Medulla oblongata (tissue), 1 donor: ENCODE results near the gene LLGL2.
A peak's percentile ranks its signal among the peaks of the same experiment; 100 is the strongest.
"Not testable (repeated sequence)": the region's sequence is repeated elsewhere in the genome, so short reads cannot be mapped to it uniquely, and the experiment has no call there.

Experiments used
- DNase-seq: peaks from one replicate; pipeline ENCODE4 v3.0.0-alpha.2; 2015; ENCODE audit errors: extremely low spot score

The LLGL2 gene

GRCh38 chr17:75590314-75590761, 64.8 kb downstream of the LLGL2 start:
- no peak for DNase-seq

- no peak for DNase-seq
Measured at GRCh38 chr17:75590849-75591721, 65.6 kb downstream of the LLGL2 start.

- DNase-seq: no peak
Measured at GRCh38 chr17:75591722-75592302, 66.3 kb downstream of the LLGL2 start.

DNA sequence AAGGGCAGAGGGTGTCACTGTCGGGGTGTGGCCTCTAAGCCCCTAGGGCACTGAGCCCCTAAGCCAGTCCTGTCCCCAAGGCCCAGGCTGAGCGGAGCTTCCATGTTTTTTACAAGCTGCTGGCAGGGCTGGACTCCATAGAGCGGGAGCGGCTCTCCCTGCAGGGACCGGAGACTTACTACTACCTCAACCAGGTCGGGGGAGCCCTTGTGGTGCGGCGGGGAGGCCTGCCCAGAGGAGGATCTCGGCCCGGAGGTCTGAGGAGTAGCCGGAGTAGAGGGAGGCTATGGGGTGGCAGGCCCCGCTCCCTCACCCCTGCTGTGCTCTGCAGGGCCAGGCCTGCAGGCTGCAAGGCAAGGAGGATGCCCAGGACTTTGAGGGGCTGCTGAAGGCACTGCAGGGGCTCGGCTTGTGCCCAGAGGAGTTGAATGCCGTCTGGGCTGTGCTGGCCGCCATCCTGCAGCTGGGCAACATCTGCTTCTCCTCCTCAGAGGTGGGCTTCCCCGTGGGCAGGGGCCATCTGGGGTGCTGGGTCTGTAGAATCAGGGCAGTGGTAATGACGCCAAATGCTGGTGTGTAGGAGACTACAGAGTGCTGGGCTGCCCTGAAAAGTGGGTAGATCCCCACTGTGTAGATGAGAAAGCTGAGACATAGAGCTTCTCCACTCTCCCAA, 67.0 kb downstream of the LLGL2 start:
- no peak for DNase-seq

GRCh38 chr17:75593430-75593829, 67.9 kb downstream of the LLGL2 start:
- DNase-seq: not testable (repeated sequence)

DNA sequence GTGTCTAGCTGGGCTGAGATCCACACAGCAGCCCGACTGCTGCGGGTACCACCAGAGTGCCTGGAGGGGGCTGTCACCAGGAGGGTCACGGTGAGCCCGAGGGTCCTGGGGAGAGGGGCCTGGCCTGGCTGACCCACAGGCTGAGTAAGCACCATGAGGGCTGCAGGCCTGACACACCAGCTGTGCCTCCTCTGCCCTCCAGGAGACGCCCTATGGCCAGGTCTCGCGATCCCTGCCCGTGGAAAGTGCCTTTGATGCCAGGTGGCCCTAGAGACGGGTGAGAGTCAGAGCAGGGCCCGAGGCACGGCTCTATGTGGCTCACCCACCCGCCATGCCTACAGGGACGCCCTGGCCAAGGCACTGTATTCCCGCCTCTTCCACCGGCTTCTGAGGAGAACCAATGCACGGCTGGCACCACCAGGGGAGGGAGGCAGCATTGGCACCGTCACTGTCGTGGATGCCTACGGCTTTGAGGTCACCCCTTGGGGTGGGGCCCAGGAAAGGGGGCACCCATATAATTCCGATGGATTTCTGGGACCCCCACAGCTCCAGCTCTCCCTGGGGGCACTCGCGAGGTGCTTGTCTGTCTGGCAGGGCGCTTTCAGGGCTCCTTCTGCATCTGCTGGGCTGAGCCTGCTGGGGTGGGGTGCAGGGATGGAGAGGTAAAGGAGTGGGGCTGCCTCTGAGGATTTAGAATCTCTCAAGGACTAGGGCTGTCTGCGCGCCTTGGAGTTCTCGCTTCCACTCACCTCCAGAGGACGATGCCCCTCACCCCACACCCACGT, 69.2 kb downstream of the LLGL2 start:
- no peak for DNase-seq

GRCh38 chr17:75595284-75595919, 69.9 kb downstream of the LLGL2 start:
- no peak for DNase-seq

GRCh38 chr17:75595920-75596313, 70.4 kb downstream of the LLGL2 start:
- no peak for DNase-seq

GRCh38 chr17:75596320-75597087, 71.0 kb downstream of the LLGL2 start:
- DNase-seq: no peak

- DNase-seq: peak; percentile 21
Measured at GRCh38 chr17:75601057-75601987, 75.8 kb downstream of the LLGL2 start.

- no peak for DNase-seq
Measured at GRCh38 chr17:75602644-75603043, 77.1 kb downstream of the LLGL2 start.

GRCh38 chr17:75603123-75603522, 77.6 kb downstream of the LLGL2 start:
- DNase-seq: no peak

GRCh38 chr17:75604034-75604695, 78.7 kb downstream of the LLGL2 start:
- no peak for DNase-seq

GRCh38 chr17:75605790-75606189, 80.3 kb downstream of the LLGL2 start:
- DNase-seq: no peak

DNA sequence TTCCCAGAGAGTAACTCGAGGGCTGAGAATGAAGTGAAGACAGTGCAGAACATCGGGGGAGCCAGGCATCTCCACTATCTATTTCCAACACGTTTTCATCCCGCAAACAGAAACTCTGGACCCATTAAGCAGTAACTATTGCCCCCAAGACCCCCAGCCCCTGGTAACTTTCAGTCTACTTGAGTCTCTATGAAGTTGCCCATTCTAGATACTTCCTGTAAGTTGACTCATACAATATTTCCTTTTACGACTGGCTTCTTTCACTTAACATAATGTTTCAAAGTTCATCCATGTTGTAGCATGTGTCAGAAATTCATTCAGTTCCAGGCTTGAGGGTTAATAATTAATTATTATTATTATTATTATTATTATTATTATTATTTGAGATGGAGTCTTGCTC, 81.6 kb downstream of the LLGL2 start:
- no peak for DNase-seq

GRCh38 chr17:75610103-75610984, 84.8 kb downstream of the LLGL2 start:
- no peak for DNase-seq

DNA sequence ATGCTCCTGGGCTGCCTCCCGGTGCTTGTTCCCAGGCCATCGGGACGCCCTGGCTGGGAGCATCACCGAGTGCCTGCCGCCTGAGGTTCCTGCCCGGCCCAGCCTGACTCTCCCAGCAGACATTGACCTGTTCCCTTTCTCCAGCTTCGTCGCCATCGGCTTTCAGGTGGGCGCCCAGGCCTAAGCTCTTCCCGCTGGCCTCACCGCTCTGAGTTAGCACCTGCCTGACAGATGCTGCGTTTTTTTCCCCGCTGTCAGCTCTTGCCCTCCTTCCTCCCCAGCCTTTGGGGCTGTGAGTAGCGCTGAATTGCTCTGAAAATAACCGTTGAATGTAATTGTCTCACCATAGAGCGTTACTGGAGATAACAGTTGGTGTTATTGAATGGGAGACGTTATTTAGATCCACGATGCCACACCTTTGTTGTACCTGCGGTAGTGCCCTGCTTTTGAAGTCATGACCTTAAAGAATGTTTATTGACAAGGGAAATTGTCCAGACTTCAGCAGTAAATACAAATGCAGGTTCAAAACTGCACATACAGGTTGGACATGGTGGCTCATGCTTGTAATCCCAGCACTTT, 86.4 kb downstream of the LLGL2 start:
- no peak for DNase-seq
